Measurements from ENCODE around the gene COLEC12.

COLEC12 gene

GRCh38 chr18:505483-506122 is 5.1 kb upstream of the COLEC12 start:
- TF ChIP-seq CTCF (IDR thresholded peaks at IDR 0.05), result no peak

- no peak for TF ChIP-seq CTCF (IDR thresholded peaks at IDR 0.05)
Observed at GRCh38 chr18:501406-501714, 859 bp upstream of the COLEC12 start.

- no peak; the same call in 1 of the 2 replicates for TF ChIP-seq CTCF (IDR thresholded peaks at IDR 0.05)
Observed at GRCh38 chr18:499776-500631, 497 bp downstream of the COLEC12 start.

GRCh38 chr18:498931-499775 is 1.3 kb downstream of the COLEC12 start:
- no peak for TF ChIP-seq CTCF (IDR thresholded peaks at IDR 0.05)

GRCh38 chr18:497688-498087 is 2.8 kb downstream of the COLEC12 start:
- TF ChIP-seq CTCF (IDR thresholded peaks at IDR 0.05), result no peak

GRCh38 chr18:495452-495851 is 5.0 kb downstream of the COLEC12 start:
- no peak for TF ChIP-seq CTCF (IDR thresholded peaks at IDR 0.05)

GRCh38 chr18:495017-495416 is 5.5 kb downstream of the COLEC12 start:
- TF ChIP-seq CTCF (IDR thresholded peaks at IDR 0.05), result no peak

All from LNCAP (cell line).